Lower leg skin (tissue), 3 donors: ENCODE data around the gene PANX3.

Experiments used
- POLR2A ChIP-seq, 2 donors: fragments of 450-650 bp; IDR thresholded peaks; one replicate each; pipeline ENCODE4 v1.6.1; 2016 to 2017; ENCODE audit warnings: antibody characterized with exemption in 2 of 2, mild to moderate bottlenecking in 1 of 2, moderate library complexity in 1 of 2
- TF ChIP-seq, protein P1 (sequence below), 3 donors: fragments of 450-650 bp; IDR thresholded peaks; one replicate each; pipeline ENCODE4 v1.5.1; 2016; ENCODE audit warnings: antibody characterized with exemption in 3 of 3, mild to moderate bottlenecking in 3 of 3, moderate library complexity in 2 of 3

DNA sequence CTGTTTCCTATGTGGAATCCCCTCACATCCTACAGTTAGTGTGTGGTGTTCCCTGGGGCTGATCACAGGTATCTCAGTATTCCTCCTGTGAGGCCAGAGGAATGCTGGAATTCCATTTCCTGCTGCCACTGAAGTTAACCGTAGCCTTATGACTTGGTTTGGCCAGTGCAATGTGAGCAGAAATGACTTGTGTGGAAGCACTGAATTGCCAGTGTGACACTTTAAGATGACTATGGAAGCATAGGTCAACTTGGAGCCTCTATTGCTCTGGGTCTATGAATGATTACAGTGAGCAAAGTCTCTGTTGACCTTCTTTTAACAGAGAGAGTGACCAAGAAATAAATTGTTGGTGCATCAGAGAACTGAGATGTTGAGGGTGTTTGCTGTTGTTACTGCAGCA lies 28.0 kb downstream of the PANX3 start:
- TF ChIP-seq, protein P1, sequence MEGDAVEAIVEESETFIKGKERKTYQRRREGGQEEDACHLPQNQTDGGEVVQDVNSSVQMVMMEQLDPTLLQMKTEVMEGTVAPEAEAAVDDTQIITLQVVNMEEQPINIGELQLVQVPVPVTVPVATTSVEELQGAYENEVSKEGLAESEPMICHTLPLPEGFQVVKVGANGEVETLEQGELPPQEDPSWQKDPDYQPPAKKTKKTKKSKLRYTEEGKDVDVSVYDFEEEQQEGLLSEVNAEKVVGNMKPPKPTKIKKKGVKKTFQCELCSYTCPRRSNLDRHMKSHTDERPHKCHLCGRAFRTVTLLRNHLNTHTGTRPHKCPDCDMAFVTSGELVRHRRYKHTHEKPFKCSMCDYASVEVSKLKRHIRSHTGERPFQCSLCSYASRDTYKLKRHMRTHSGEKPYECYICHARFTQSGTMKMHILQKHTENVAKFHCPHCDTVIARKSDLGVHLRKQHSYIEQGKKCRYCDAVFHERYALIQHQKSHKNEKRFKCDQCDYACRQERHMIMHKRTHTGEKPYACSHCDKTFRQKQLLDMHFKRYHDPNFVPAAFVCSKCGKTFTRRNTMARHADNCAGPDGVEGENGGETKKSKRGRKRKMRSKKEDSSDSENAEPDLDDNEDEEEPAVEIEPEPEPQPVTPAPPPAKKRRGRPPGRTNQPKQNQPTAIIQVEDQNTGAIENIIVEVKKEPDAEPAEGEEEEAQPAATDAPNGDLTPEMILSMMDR (IDR thresholded peaks at IDR 0.05) = no peak
- TF ChIP-seq POLR2A (IDR thresholded peaks at IDR 0.05) = no peak
